ENCODE data around the gene FAT3. TPM values are rescaled to one million over a fixed set of nuclear protein-coding genes. Genes with fewer than 3 reads are reported as not detected.

The FAT3 gene
- total and polyA plus RNA-seq, 4 donors = 0.06 to 1.3 (median 0.62) TPM

- Histone ChIP-seq H3K27ac (ENCODE audit: low read depth in 1 of 2, low read length in 2 of 2) (no peak overlapping the region), H3K4me3 (ENCODE audit: low read depth in 1 of 3, low read length in 3 of 3) (no peak overlapping the region), H3K36me3 (ENCODE audit: control insufficient read depth in 4 of 4, insufficient read depth in 3 of 4, low read depth in 1 of 4, low read length in 3 of 4) (peaks cover 0 to 2% (median 0%) of the 10 kb centered on the region in 4 donors), H3K9me3 (ENCODE audit: control insufficient read depth in 4 of 4, low read length in 3 of 4) (no peaks in the 10 kb centered on the region), H3K9ac (ENCODE audit: low read depth in 1 of 2, low read length in 2 of 2) (no peak overlapping the region), H3K4me1 (ENCODE audit: control insufficient read depth in 4 of 4, insufficient read depth in 4 of 4, low read length in 3 of 4) (no peaks in the 10 kb centered on the region), H3K27me3 (ENCODE audit: control insufficient read depth in 4 of 4, insufficient read depth in 4 of 4, low read length in 3 of 4) (peaks cover 0 to 2% (median 0%) of the 10 kb centered on the region in 4 donors)
- DNase-seq (ENCODE audit: low spot score) = no peak
- TF ChIP-seq YY1 (IDR thresholded peaks at IDR 0.05) (no peak), HNF4A (conservative IDR thresholded peaks at IDR 0.05) (no peak), EGR1 (IDR thresholded peaks at IDR 0.05; ENCODE audit: low read depth in 2 of 2) (no peak), TAF1 (conservative IDR thresholded peaks at IDR 0.05) (no peak), RXRA (IDR thresholded peaks at IDR 0.05) (no peak), ATF3 (IDR thresholded peaks at IDR 0.05) (no peak), ZBTB33 (IDR thresholded peaks at IDR 0.05) (no peak), FOXA2 (IDR thresholded peaks at IDR 0.05) (no peak), HNF4G (IDR thresholded peaks at IDR 0.05) (no peak), SP1 (IDR thresholded peaks at IDR 0.05) (no peak), NR2F2 (IDR thresholded peaks at IDR 0.05) (no peak), GABPA (IDR thresholded peaks at IDR 0.05 in 1 of 2, conservative IDR thresholded peaks at IDR 0.05 in 1 of 2) (no peak), CTCF (IDR thresholded peaks at IDR 0.05; ENCODE audit: low read depth, low read length, missing input control) (no peak), MAX (IDR thresholded peaks at IDR 0.05) (no peak), FOXA1 (IDR thresholded peaks at IDR 0.05) (no peak), RAD21 (IDR thresholded peaks at IDR 0.05) (no peak), REST (IDR thresholded peaks at IDR 0.05) (no peak), JUND (IDR thresholded peaks at IDR 0.05) (no peak)
- 44% methylated on average over 5 of the region's 5 CpGs for WGBS
Observed at GRCh38 chr11:92180664-92181251, 43.9 kb upstream of the FAT3 start.
